Measurements from ENCODE around the gene FOSL2. TPM values are rescaled to one million over a fixed set of nuclear protein-coding genes. Genes with fewer than 3 reads are reported as not detected.

The FOSL2 gene
- total RNA-seq, 1 experiment from 2014 or later: 4.0 TPM

- no peak for TF ChIP-seq JUN (CRISPR knock-in tag; IDR thresholded peaks at IDR 0.05)
These were observed 19.4 kb downstream of the FOSL2 start (continued) for GRCh38 chr2:28411956-28412609.

GRCh38 chr2:28412625-28413151 is 20.0 kb downstream of the FOSL2 start:
- ChIA-PET POLR2A (interaction anchor here (1.1 kb wide), 1 partner anchor 51 kb away, joined by 3 read pairs; no protein-coding TSS in a partner anchor), CTCF (interaction anchor here (1.2 to 2.6 kb wide), 5 partner anchors 13 to 689 kb away, joined by 3 to 16 read pairs (median 3); no protein-coding TSS in a partner anchor)
- Mint-ChIP-seq H3K4me3 (no peak overlapping the region), H3K27me3 (ENCODE audit: low read depth) (no peaks in the 10 kb centered on the region), H3K36me3 (peaks cover 4% of the 10 kb centered on the region), H3K9me3 (no peaks in the 10 kb centered on the region), H3K4me1 (peaks cover 20% of the 10 kb centered on the region), H3K27ac (no peak overlapping the region)
- no peak for DNase-seq (ENCODE audit: low spot score)
- ATAC-seq: no peak
- TF ChIP-seq GTF2I (CRISPR knock-in tag; conservative IDR thresholded peaks at IDR 0.05) (no peak), E2F5 (CRISPR knock-in tag; IDR thresholded peaks at IDR 0.05) (no peak), NR2C2 (CRISPR knock-in tag; IDR thresholded peaks at IDR 0.05) (no peak), ZBTB43 (CRISPR knock-in tag; IDR thresholded peaks at IDR 0.05) (no peak), CBFB (CRISPR knock-in tag; IDR thresholded peaks at IDR 0.05; ENCODE audit: low read depth) (no peak), ZSCAN18 (CRISPR knock-in tag; IDR thresholded peaks at IDR 0.05) (no peak), ESRRA (CRISPR knock-in tag; IDR thresholded peaks at IDR 0.05; ENCODE audit: borderline replicate concordance) (no peak), HMGA2 (CRISPR knock-in tag; IDR thresholded peaks at IDR 0.05) (no peak), E2F1 (CRISPR knock-in tag; IDR thresholded peaks at IDR 0.05) (no peak), NR3C1 (CRISPR knock-in tag; conservative IDR thresholded peaks at IDR 0.05; ENCODE audit: low read depth) (no peak), NFE2L1 (CRISPR knock-in tag; IDR thresholded peaks at IDR 0.05) (no peak), TCF7 (CRISPR knock-in tag; IDR thresholded peaks at IDR 0.05; ENCODE audit: low read depth) (no peak), FOXP1 (CRISPR knock-in tag; IDR thresholded peaks at IDR 0.05; ENCODE audit: borderline replicate concordance) (no peak)

GRCh38 chr2:28413152-28413898 is 20.7 kb downstream of the FOSL2 start:
- Mint-ChIP-seq H3K27ac (peak overlapping the region; percentile 25), H3K27me3 (ENCODE audit: low read depth) (no peaks in the 10 kb centered on the region), H3K4me3 (no peak overlapping the region), H3K36me3 (peaks cover 4% of the 10 kb centered on the region), H3K4me1 (peaks cover 20% of the 10 kb centered on the region), H3K9me3 (no peaks in the 10 kb centered on the region)
- ATAC-seq: peak; percentile 78
- POLR2A ChIA-PET: interaction anchor here (0.7 kb wide), 1 partner anchor 12 kb away, joined by 3 read pairs; no protein-coding TSS in a partner anchor
- CTCF ChIA-PET: interaction anchor here (0.5 to 2.6 kb wide), 12 partner anchors 13 to 868 kb away, joined by 3 to 16 read pairs (median 3); no protein-coding TSS in a partner anchor
- DNase-seq (ENCODE audit: low spot score): peak; percentile 45
- TF ChIP-seq MYBL2 (CRISPR knock-in tag; IDR thresholded peaks at IDR 0.05) (no peak), USF2 (CRISPR knock-in tag; IDR thresholded peaks at IDR 0.05) (no peak), HMGXB4 (CRISPR knock-in tag; IDR thresholded peaks at IDR 0.05) (no peak), E2F1 (CRISPR knock-in tag; IDR thresholded peaks at IDR 0.05) (no peak), FOXK1 (CRISPR knock-in tag; IDR thresholded peaks at IDR 0.05) (no peak), PRRX2 (CRISPR knock-in tag; IDR thresholded peaks at IDR 0.05) (no peak), ATF2 (CRISPR knock-in tag; IDR thresholded peaks at IDR 0.05; ENCODE audit: borderline replicate concordance, low read depth) (no peak), ZNF219 (CRISPR knock-in tag; IDR thresholded peaks at IDR 0.05; ENCODE audit: borderline replicate concordance) (no peak)
